Body of pancreas (tissue), 4 donors: ENCODE results near the gene DLG1. TPM values are rescaled to one million over a fixed set of nuclear protein-coding genes. Genes with fewer than 3 reads are reported as not detected.

Experiments used
- ATAC-seq: fragments of 150-250 bp; one replicate; pipeline ENCODE4 v1.9.1; 2016
- DNase-seq, 4 donors: peaks; one replicate each; pipeline ENCODE4 v3.0.0-alpha.2; 2019
- H3K27ac ChIP-seq, 4 donors: fragments of 200-600 bp; sonication (generic); 1 replicate in 3 of 4; 2 replicates in 1 of 4; pipeline versions ENCODE4 v1.5.1 to v1.6.1; 2016 to 2019; ENCODE audit warnings: mild to moderate bottlenecking in 1 of 4, mixed read lengths in 1 of 4, moderate library complexity in 1 of 4
- H3K27me3 ChIP-seq, 2 donors: fragments of 200-600 bp; sonication (generic); one replicate each; pipeline ENCODE4 v1.6.0; 2016; ENCODE audit warnings: mild to moderate bottlenecking in 1 of 2
- H3K36me3 ChIP-seq, 2 donors: fragments of 200-600 bp; sonication (generic); replicated peaks in 1 of 2; 2 replicates each; pipeline ENCODE4 v1.5.1; 2016; ENCODE audit warnings: low read depth in 2 of 2; ENCODE audit not compliant: insufficient read depth in 1 of 2
- H3K4me1 ChIP-seq: fragments of 200-600 bp; sonication (generic); one replicate; pipeline ENCODE4 v1.6.0; 2016
- H3K4me3 ChIP-seq, 2 donors: fragments of 200-600 bp; sonication (generic); 1 replicate in 1 of 2; 2 replicates in 1 of 2; pipeline ENCODE4 v1.5.1; 2016 to 2019
- H3K9me3 ChIP-seq, 3 donors: fragments of 200-600 bp; sonication (generic); 1 replicate in 2 of 3; 2 replicates in 1 of 3; pipeline ENCODE4 v1.5.1; 2016
- POLR2A ChIP-seq, 3 donors: fragments of 450-650 bp; IDR thresholded peaks; one replicate each; pipeline ENCODE4 v1.6.1; 2016; ENCODE audit warnings: antibody characterized with exemption in 3 of 3, mild to moderate bottlenecking in 2 of 3
- WGBS, 2 donors: methylation state at CpG; one replicate each; pipeline ENCODE4 v1.1.5; 2017; 5-methylcytosine and 5-hydroxymethylcytosine counted together
- intact Hi-C: fragments of 100-400 bp; cut with DNase I; formaldehyde crosslinking; loops from one replicate; pipeline ENCODE4 v1.15.1; 2023
- total RNA-seq, 2 donors: library from RNA; depleted of rRNA; stranded (reverse); fragments of >200 nt; gene quantifications; one replicate each; pipeline ENCODE4 v1.1.0, GENCODE V29; 2016
- TF ChIP-seq, protein P1 (sequence below), 7 experiments: fragments of 450-650 bp in 4 of 7; fragments of 200-600 bp in 3 of 7; sonication (generic) in 3 of 7; IDR thresholded peaks; one replicate each; pipeline ENCODE4 v1.5.1; 2016 to 2019; ENCODE audit warnings: antibody characterized with exemption in 7 of 7

The DLG1 gene
- total RNA-seq, 2 donors from 2014 or later = 45.8 to 48.8 TPM

DNA sequence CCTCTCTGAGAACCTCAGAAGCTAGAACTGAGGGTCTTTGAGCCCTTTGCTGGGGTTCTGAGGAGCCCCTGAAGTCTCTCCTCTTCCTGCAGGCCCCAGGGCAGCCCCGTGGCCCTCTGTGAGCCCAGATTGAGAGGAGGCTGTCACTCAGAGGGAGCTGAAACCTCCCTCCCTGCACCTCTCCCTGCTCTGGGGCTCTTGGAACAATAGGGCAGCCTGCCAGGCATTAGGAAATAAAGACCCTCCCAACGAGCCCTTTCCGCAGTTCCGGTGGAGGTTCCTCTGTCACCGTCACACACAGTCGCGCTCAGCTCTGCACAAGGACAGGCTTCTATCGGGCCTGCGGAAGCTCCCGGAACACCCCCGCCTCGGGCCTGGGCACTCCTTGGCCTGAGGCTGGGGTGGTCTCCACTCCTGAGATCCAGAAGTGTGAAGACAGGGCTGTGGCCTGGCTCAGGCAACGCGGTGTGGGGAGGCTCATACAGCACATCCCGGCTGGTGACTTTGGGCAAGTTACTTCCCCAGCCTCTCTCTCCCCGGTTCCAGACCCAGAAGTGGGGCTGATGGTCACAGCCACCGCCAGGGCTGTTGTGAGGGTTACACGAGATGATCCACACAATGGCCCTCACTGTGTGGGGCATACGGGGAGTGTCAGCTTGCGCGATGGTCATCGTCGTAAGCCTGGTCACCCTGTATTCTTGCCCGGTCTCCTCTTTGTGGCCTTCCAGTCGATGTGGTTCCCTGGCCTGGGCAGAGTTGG, 286.5 kb downstream of the DLG1 start:
- Histone ChIP-seq H3K9me3 (no peaks in the 10 kb centered on the region), H3K4me1 (no peaks in the 10 kb centered on the region), H3K36me3 (no peaks in the 10 kb centered on the region), H3K4me3 (no peak overlapping the region), H3K27me3 (no peaks in the 10 kb centered on the region), H3K27ac (no peak overlapping the region)
- DNase-seq = no peak
- 88 to 89% methylated on average over 8 to 25 of the region's 25 CpGs for WGBS, 2 donors
- intact Hi-C loops = no loop called here
- ATAC-seq = no peak
- TF ChIP-seq, protein P1, sequence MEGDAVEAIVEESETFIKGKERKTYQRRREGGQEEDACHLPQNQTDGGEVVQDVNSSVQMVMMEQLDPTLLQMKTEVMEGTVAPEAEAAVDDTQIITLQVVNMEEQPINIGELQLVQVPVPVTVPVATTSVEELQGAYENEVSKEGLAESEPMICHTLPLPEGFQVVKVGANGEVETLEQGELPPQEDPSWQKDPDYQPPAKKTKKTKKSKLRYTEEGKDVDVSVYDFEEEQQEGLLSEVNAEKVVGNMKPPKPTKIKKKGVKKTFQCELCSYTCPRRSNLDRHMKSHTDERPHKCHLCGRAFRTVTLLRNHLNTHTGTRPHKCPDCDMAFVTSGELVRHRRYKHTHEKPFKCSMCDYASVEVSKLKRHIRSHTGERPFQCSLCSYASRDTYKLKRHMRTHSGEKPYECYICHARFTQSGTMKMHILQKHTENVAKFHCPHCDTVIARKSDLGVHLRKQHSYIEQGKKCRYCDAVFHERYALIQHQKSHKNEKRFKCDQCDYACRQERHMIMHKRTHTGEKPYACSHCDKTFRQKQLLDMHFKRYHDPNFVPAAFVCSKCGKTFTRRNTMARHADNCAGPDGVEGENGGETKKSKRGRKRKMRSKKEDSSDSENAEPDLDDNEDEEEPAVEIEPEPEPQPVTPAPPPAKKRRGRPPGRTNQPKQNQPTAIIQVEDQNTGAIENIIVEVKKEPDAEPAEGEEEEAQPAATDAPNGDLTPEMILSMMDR (IDR thresholded peaks at IDR 0.05) = no peak
- TF ChIP-seq POLR2A (IDR thresholded peaks at IDR 0.05) = no peak

DNA sequence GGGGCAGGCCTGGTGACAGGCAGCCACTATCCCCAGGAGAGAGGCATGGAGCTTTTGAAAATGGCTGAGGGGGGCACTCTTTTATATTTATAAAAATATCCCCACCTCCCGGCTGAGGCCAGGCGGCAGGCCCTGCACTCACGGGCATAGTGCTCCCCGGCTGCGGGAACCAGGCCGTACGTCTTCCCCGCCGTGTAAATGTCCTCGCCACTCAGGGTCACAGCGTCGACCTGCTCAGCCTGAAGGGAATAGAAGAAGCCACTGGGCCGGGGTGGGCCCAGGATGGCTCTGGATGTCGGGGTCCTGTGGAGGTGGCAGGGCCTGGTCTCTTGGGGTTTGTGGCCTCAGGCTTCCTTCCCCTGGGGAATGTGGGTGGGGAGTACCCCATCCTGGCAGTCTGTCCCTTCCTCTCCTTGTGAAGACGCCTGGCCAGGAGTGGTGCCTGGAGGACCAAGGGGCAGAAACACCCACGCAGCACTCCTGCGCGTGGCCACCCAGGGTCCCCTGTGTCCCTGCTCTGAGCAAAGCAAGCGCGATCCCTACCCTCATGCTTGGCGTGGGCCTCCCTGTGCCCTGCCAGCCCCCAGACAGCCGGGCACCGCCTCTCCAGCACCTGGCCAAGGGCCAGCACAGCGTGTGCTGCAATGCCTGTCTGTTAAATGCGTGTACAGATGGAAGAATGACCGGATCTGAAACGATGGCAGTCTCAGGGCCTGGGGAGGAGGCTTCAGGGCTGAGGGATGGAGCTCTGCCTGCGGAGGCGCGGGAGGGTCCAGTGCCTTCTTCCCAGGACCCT, 287.7 kb downstream of the DLG1 start:
- ATAC-seq (no peak), DNase-seq (no peak)
- Histone ChIP-seq H3K9me3 (no peaks in the 10 kb centered on the region), H3K27ac (no peak overlapping the region), H3K4me3 (no peak overlapping the region), H3K4me1 (no peaks in the 10 kb centered on the region), H3K36me3 (no peaks in the 10 kb centered on the region), H3K27me3 (no peaks in the 10 kb centered on the region)
- no peak for TF ChIP-seq POLR2A (IDR thresholded peaks at IDR 0.05)
- TF ChIP-seq, protein P1 (IDR thresholded peaks at IDR 0.05) = no peak
- 69 to 87% methylated on average over 15 to 30 of the region's 30 CpGs for WGBS, 2 donors
- intact Hi-C loops = no loop called here

- intact Hi-C loops = no loop called here
- TF ChIP-seq, protein P1 (IDR thresholded peaks at IDR 0.05) = no peak
- TF ChIP-seq POLR2A (IDR thresholded peaks at IDR 0.05) = no peak
- H3K27ac ChIP-seq = no peak overlapping the region
- no peaks in the 10 kb centered on the region for H3K9me3 ChIP-seq
- DNase-seq (no peak), ATAC-seq (no peak)
- H3K4me1 ChIP-seq = no peaks in the 10 kb centered on the region
- no peaks in the 10 kb centered on the region for H3K36me3 ChIP-seq
- whole genome bisulfite sequencing, 2 donors = 81 to 84% methylated on average over 16 to 20 of the region's 20 CpGs
- H3K27me3 ChIP-seq = no peaks in the 10 kb centered on the region
- H3K4me3 ChIP-seq = no peak overlapping the region
Measured at GRCh38 chr3:197009532-197010019, 288.8 kb downstream of the DLG1 start.

DNA sequence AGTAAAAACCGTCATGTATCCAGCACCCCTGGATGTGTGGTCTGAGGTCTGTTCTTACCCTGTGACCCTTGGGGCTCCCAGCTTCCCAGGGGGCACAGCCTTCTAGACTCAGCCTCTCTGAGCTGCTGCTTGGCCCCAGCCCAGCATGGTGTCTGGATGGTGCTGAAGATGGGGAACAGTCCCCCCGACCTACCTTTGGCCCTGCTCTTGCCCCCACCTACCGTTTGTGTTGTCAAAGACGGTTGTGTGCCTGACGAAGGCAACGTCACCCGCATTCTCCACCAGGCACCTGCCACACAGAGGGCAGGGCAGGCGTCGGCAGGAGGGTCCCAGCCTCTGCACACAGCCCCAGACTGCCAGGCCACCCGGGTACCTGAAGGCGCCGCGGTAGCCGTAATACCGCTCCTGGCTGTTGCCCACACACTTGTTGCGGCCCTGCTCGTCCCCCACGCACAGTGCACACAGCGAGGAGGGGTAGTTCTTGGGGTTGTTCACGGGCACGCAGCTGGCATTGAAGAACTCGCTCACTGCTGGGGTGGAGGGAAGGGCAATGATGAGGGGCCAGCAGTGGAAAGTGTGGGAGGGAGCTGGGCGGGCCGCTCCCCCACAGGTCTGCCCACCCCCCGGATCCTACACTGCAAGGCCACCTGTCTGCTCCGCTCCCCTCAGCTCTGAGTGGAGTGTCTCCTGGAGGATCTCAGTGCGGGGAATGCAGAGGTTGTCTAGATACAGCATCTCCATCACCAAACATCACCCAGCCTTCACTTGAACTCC, 289.8 kb downstream of the DLG1 start:
- TF ChIP-seq POLR2A (IDR thresholded peaks at IDR 0.05) = no peak
- TF ChIP-seq, protein P1 (IDR thresholded peaks at IDR 0.05) = no peak
- Histone ChIP-seq H3K27ac (no peak overlapping the region), H3K4me1 (peaks cover 9% of the 10 kb centered on the region), H3K9me3 (no peaks in the 10 kb centered on the region), H3K27me3 (no peaks in the 10 kb centered on the region), H3K36me3 (no peaks in the 10 kb centered on the region), H3K4me3 (no peak overlapping the region)
- ATAC-seq (no peak), DNase-seq (no peak)
- intact Hi-C loops = no loop called here
- 91 to 92% methylated on average over 22 to 27 of the region's 27 CpGs for WGBS, 2 donors
